Breast epithelium (tissue), 4 donors: ENCODE results near the gene BARX1. TPM values are rescaled to one million over a fixed set of nuclear protein-coding genes. Genes with fewer than 3 reads are reported as not detected.

Experiments
- DNase-seq, 2 donors: peaks; one replicate each; pipeline ENCODE4 v3.0.0-alpha.2; 2019; ENCODE audit warnings: low spot score in 2 of 2
- H3K27ac ChIP-seq, 2 donors: fragments of 200-600 bp; sonication (generic) in 1 of 2; one replicate each; pipeline ENCODE4 v1.5.1; 2016 to 2019; ENCODE audit warnings: mild to moderate bottlenecking in 1 of 2
- H3K27me3 ChIP-seq, 2 donors: fragments of 200-600 bp; sonication (generic) in 1 of 2; one replicate each; pipeline versions ENCODE4 v1.5.1 to v1.6.0; 2017 to 2019; ENCODE audit warnings: control low read depth in 1 of 2, mild to moderate bottlenecking in 1 of 2
- H3K36me3 ChIP-seq: fragments of 200-600 bp; one replicate; pipeline ENCODE4 v1.5.1; 2019
- H3K4me1 ChIP-seq, 2 donors: fragments of 200-600 bp; sonication (generic); one replicate each; pipeline ENCODE4 v1.5.1; 2016 to 2019; ENCODE audit warnings: control low read depth in 1 of 2
- H3K4me3 ChIP-seq, 3 donors: fragments of 200-600 bp; sonication (generic); 1 replicate in 2 of 3; 2 replicates in 1 of 3; pipeline ENCODE4 v1.5.1; 2016 to 2019; ENCODE audit warnings: mild to moderate bottlenecking in 3 of 3, moderate library complexity in 2 of 3
- H3K9me3 ChIP-seq, 2 donors: fragments of 200-600 bp; sonication (generic) in 1 of 2; one replicate each; pipeline ENCODE4 v1.5.1; 2016 to 2019; ENCODE audit warnings: control low read depth in 1 of 2
- POLR2A ChIP-seq: fragments of 450-650 bp; IDR thresholded peaks from one replicate; pipeline ENCODE4 v1.6.1; 2016; ENCODE audit warnings: antibody characterized with exemption, mild to moderate bottlenecking, moderate library complexity
- POLR2AphosphoS5 ChIP-seq, 3 donors: sonication (generic); formaldehyde crosslinking; IDR thresholded peaks; one replicate each; pipeline ENCODE4 v1.6.1; 2017; ENCODE audit warnings: antibody characterized with exemption in 3 of 3
- intact Hi-C: fragments of 100-400 bp; cut with DNase I; formaldehyde crosslinking; loops from one replicate; pipeline ENCODE4 v1.15.1; 2023; ENCODE audit warnings: low total_unique reads
- total RNA-seq, 3 donors: library from RNA; depleted of rRNA; stranded (reverse); fragments of >200 nt; gene quantifications; one replicate each; pipeline ENCODE4 v1.1.0, GENCODE V29; 2016
- TF ChIP-seq, protein P1 (sequence below), 3 donors: fragments of 450-650 bp; IDR thresholded peaks; one replicate each; pipeline ENCODE4 v1.5.1; 2016 to 2017; ENCODE audit warnings: antibody characterized with exemption in 3 of 3, mild to moderate bottlenecking in 3 of 3, moderate library complexity in 3 of 3

Gene BARX1
- total RNA-seq, 3 donors from 2014 or later = 2.6 to 2.9 TPM; not detected in 1

DNA sequence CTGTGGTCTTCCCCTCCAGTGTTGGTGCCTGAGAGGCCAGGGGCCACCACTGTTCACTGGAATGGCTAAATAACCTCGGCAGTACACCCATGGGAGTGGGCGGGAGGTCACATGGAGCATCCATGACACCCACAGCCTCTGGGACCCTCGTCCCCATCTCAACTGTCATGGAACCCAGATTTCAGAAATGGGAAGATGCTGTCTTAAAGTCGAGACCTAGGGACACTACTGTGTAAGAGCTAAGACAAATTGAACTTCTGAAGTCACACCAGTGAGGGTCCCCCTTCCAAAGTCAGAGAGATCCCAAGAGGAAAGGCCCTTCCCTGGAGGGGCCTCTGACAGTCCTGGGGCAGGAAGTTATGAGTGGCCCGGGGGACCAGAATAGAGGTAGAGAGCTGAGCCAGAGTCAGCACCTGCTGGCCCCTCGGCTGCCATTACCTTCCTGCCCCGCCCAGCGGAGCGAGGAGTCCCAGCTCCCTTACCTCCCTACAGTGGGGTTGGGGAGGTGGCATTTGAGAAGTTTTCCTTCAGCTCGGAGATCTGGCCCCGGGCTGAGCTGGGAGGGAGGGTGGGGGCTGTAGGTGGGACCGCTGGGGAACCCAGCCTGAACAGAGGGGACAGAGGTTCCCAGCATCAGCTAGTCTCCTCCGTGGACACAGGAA lies 7.6 kb downstream of the BARX1 start:
- TF ChIP-seq, protein P1, sequence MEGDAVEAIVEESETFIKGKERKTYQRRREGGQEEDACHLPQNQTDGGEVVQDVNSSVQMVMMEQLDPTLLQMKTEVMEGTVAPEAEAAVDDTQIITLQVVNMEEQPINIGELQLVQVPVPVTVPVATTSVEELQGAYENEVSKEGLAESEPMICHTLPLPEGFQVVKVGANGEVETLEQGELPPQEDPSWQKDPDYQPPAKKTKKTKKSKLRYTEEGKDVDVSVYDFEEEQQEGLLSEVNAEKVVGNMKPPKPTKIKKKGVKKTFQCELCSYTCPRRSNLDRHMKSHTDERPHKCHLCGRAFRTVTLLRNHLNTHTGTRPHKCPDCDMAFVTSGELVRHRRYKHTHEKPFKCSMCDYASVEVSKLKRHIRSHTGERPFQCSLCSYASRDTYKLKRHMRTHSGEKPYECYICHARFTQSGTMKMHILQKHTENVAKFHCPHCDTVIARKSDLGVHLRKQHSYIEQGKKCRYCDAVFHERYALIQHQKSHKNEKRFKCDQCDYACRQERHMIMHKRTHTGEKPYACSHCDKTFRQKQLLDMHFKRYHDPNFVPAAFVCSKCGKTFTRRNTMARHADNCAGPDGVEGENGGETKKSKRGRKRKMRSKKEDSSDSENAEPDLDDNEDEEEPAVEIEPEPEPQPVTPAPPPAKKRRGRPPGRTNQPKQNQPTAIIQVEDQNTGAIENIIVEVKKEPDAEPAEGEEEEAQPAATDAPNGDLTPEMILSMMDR (IDR thresholded peaks at IDR 0.05) = no peak
- TF ChIP-seq POLR2AphosphoS5 (IDR thresholded peaks at IDR 0.05) (no peak), POLR2A (no peak)
- Histone ChIP-seq H3K27me3 (peaks cover 10 to 100% of the 10 kb centered on the region in 2 donors), H3K4me3 (no peak overlapping the region), H3K4me1 (peaks cover 6 to 18% of the 10 kb centered on the region in 2 donors), H3K9me3 (no peaks in the 10 kb centered on the region), H3K27ac (no peak overlapping the region), H3K36me3 (no peaks in the 10 kb centered on the region)
- no peak for DNase-seq
- intact Hi-C loops = no loop called here

DNA sequence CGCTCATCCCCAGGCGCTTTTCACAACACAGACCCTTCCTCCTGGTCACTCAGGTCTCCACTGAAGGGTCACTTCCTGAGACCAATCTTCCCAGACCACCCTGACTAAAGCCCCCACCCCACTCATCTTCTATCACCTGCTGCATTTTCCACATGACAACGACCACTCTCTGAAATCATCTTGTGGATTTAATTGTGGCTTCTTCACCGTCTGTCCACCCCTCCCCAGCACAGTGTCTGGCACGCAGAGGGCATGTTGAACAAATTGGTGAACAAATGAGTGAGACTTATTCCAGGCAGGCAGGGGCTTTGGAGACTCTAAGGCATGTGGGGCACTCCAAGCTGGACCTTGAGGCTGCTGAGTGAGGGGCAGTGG lies 8.8 kb downstream of the BARX1 start:
- Histone ChIP-seq H3K36me3 (no peaks in the 10 kb centered on the region), H3K4me3 (peak overlapping the region; percentile 9 to 48 (median 28)), H3K9me3 (no peaks in the 10 kb centered on the region), H3K4me1 (peaks cover 0 to 6% of the 10 kb centered on the region in 2 donors), H3K27ac (no peak overlapping the region), H3K27me3 (peaks cover 10 to 90% of the 10 kb centered on the region in 2 donors)
- DNase-seq = no peak
- no peak for TF ChIP-seq POLR2A
- TF ChIP-seq, protein P1 (IDR thresholded peaks at IDR 0.05) = no peak
- no peak for TF ChIP-seq POLR2AphosphoS5 (IDR thresholded peaks at IDR 0.05)
- intact Hi-C loops = no loop called here

DNA sequence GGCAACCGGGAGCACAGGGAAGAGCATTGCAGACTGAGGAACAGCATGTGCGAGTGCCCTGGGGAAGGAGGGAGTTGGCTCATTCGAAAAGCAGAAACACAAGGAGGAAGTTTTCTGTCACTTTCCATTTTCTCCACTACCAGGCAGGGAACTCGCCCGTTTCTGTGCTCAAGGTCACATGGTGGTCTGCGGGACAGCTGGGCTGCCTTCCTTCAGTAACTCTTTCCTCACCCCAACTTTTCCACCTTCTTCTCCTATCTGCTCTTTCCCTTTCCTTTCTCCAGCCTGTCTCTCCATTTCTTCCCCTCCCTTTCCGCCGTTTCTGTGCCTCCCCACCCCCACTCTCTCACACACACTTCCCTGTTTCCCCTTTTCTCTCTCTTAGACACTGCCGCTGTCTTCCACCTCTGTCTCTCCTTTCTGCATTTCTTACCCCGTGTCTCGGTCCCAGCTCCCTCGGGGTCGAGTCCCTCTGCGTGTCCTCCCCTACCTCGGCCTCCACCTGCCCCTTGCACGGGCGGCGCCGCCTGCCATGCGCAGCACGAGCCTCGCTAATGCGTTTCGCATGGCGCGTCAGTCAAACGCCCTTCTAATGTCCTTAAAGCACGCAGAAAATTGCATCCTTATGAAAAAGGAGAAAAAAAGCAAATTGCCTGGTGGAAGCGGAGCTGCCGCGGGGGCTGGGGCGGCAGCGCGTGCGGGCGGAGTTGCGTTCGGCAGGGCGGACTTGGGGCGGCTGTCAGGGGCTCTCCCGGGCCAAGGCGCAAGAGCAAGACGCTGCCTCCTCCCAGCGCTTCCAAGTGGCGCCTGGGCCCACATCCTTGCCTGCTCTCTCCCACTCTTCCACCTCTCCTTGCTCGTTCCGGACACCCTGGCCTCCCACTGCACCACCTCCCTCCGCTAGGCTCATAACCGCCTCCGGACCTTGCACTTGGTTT lies 9.5 kb downstream of the BARX1 start:
- no peak overlapping the region for H3K27ac ChIP-seq
- H3K27me3 ChIP-seq = peaks cover 10 to 87% of the 10 kb centered on the region in 2 donors
- peak overlapping the region; percentile 9 to 48 (median 28) for H3K4me3 ChIP-seq
- TF ChIP-seq POLR2A (no peak), POLR2AphosphoS5 (IDR thresholded peaks at IDR 0.05) (no peak)
- TF ChIP-seq, protein P1 (IDR thresholded peaks at IDR 0.05) = no peak
- intact Hi-C loops = no loop called here
- H3K4me1 ChIP-seq = peaks cover 0 to 5% of the 10 kb centered on the region in 2 donors
- no peaks in the 10 kb centered on the region for H3K36me3 ChIP-seq
- no peaks in the 10 kb centered on the region for H3K9me3 ChIP-seq
- DNase-seq = no peak

GRCh38 chr9:93944011-93944410 lies 11.1 kb downstream of the BARX1 start:
- Histone ChIP-seq H3K27me3 (peaks cover 10 to 72% of the 10 kb centered on the region in 2 donors), H3K36me3 (no peaks in the 10 kb centered on the region), H3K4me1 (peaks cover 0 to 5% of the 10 kb centered on the region in 2 donors), H3K9me3 (no peaks in the 10 kb centered on the region), H3K4me3 (no peak overlapping the region), H3K27ac (no peak overlapping the region)
- intact Hi-C loops = no loop called here
- no peak for DNase-seq
- TF ChIP-seq POLR2AphosphoS5 (IDR thresholded peaks at IDR 0.05) (no peak), POLR2A (no peak)
- TF ChIP-seq, protein P1 (IDR thresholded peaks at IDR 0.05) = no peak

GRCh38 chr9:93942161-93942560 lies 13.0 kb downstream of the BARX1 start:
- Histone ChIP-seq H3K9me3 (no peaks in the 10 kb centered on the region), H3K36me3 (no peaks in the 10 kb centered on the region), H3K4me3 (no peak overlapping the region), H3K27me3 (peaks cover 7 to 59% of the 10 kb centered on the region in 2 donors), H3K27ac (no peak overlapping the region), H3K4me1 (peaks cover 0 to 5% of the 10 kb centered on the region in 2 donors)
- no peak for DNase-seq
- intact Hi-C loops = no loop called here
- TF ChIP-seq, protein P1 (IDR thresholded peaks at IDR 0.05) = no peak
- no peak for TF ChIP-seq POLR2A
- TF ChIP-seq POLR2AphosphoS5 (IDR thresholded peaks at IDR 0.05) = no peak
